ENCODE measurements around the gene DLGAP1. TPM values are rescaled to one million over a fixed set of nuclear protein-coding genes. Genes with fewer than 3 reads are reported as not detected.

The DLGAP1 gene
- total RNA-seq, 1 experiment from 2014 or later = 0.39 TPM

GRCh38 chr18:3760741-3761140, 694.4 kb downstream of the DLGAP1 start:
- H3K4me3 ChIP-seq (replicated peaks in 1 of 2; ENCODE audit: low read depth in 1 of 2, low read length in 2 of 2) = no peak overlapping the region
- ChIA-PET CTCF (no interaction called here), POLR2A (no interaction called here), RAD21 (ENCODE audit: low non-redundant PET in 1 of 2, low total read pairs in 2 of 2, uncharacterized antibody in 2 of 2, unreplicated experiment in 2 of 2) (no interaction called here)
- H4K20me1 ChIP-seq (ENCODE audit: insufficient read depth) = no peaks in the 10 kb centered on the region
- no peak overlapping the region for H3K27ac ChIP-seq (ENCODE audit: low read depth, low read length)
- H3K4me2 ChIP-seq (ENCODE audit: low read length) = no peak overlapping the region
- H3K9me2 ChIP-seq (ENCODE audit: insufficient read depth) = no peaks in the 10 kb centered on the region
- DNase-seq (ENCODE audit: low read depth, low spot score) (no peak), ATAC-seq (no peak)
- no peaks in the 10 kb centered on the region for H3K4me1 ChIP-seq (ENCODE audit: control insufficient read depth in 1 of 2, insufficient read depth in 2 of 2, low read length in 2 of 2)
- H3K9ac ChIP-seq (ENCODE audit: low read length) = no peak overlapping the region
- no peak overlapping the region for H2AFZ ChIP-seq (ENCODE audit: low read depth, low read length, poor library complexity, severe bottlenecking)
- no peaks in the 10 kb centered on the region for H3K36me3 ChIP-seq (ENCODE audit: control insufficient read depth in 1 of 2, insufficient read depth in 2 of 2, low read length in 2 of 2)
- peaks cover 0 to 4% of the 10 kb centered on the region in 2 experiments; a peak in 1 of 4 replicates for H3K9me3 ChIP-seq (ENCODE audit: control insufficient read depth in 1 of 2, insufficient read depth in 1 of 2, low read depth in 1 of 2, low read length in 2 of 2)
- intact Hi-C loops (cut with micrococcal nuclease) = no loop called here
- H3K79me2 ChIP-seq (ENCODE audit: insufficient read depth, low read length) = no peaks in the 10 kb centered on the region
- BruUV-seq (replicated peaks) = no TSS peak
- TF ChIP-seq YY1 (IDR thresholded peaks at IDR 0.05; ENCODE audit: extremely low read depth, insufficient replicate concordance, low read depth, low read length) (no peak), MAX (IDR thresholded peaks at IDR 0.05) (no peak), EGR1 (IDR thresholded peaks at IDR 0.05; ENCODE audit: low read depth) (no peak), SRF (IDR thresholded peaks at IDR 0.05; ENCODE audit: low read depth) (no peak), CEBPB (IDR thresholded peaks at IDR 0.05; ENCODE audit: low read depth) (no peak)
- H3K27me3 ChIP-seq (ENCODE audit: insufficient read depth, low read length) = no peaks in the 10 kb centered on the region

- H3K79me2 ChIP-seq (ENCODE audit: insufficient read depth, low read length) = no peaks in the 10 kb centered on the region
- DNase-seq (ENCODE audit: low read depth, low spot score) (no peak), ATAC-seq (no peak)
- H3K4me1 ChIP-seq (ENCODE audit: control insufficient read depth in 1 of 2, insufficient read depth in 2 of 2, low read length in 2 of 2) = no peaks in the 10 kb centered on the region
- RAD21 ChIA-PET (ENCODE audit: low non-redundant PET in 1 of 2, low total read pairs in 2 of 2, uncharacterized antibody in 2 of 2, unreplicated experiment in 2 of 2) = no interaction called here
- no peaks in the 10 kb centered on the region for H3K27me3 ChIP-seq (ENCODE audit: insufficient read depth, low read length)
- peaks cover 0 to 3% of the 10 kb centered on the region in 2 experiments; a peak in 1 of 4 replicates for H3K9me3 ChIP-seq (ENCODE audit: control insufficient read depth in 1 of 2, insufficient read depth in 1 of 2, low read depth in 1 of 2, low read length in 2 of 2)
- POLR2A ChIA-PET = no interaction called here
- H3K4me2 ChIP-seq (ENCODE audit: low read length) = no peak overlapping the region
- H4K20me1 ChIP-seq (ENCODE audit: insufficient read depth) = no peaks in the 10 kb centered on the region
- BruUV-seq (replicated peaks) = no TSS peak
- no peaks in the 10 kb centered on the region for H3K9me2 ChIP-seq (ENCODE audit: insufficient read depth)
- no peaks in the 10 kb centered on the region for H3K36me3 ChIP-seq (ENCODE audit: control insufficient read depth in 1 of 2, insufficient read depth in 2 of 2, low read length in 2 of 2)
- H3K27ac ChIP-seq (ENCODE audit: low read depth, low read length) = no peak overlapping the region
- CTCF ChIA-PET = interaction anchor here (3.0 kb wide), 1 partner anchor 12 kb away, joined by 10 read pairs; no protein-coding TSS in a partner anchor
- no peak overlapping the region for H3K4me3 ChIP-seq (replicated peaks in 1 of 2; ENCODE audit: low read depth in 1 of 2, low read length in 2 of 2)
- no peak overlapping the region for H3K9ac ChIP-seq (ENCODE audit: low read length)
- H2AFZ ChIP-seq (ENCODE audit: low read depth, low read length, poor library complexity, severe bottlenecking) = no peak overlapping the region
- intact Hi-C loops (cut with micrococcal nuclease) = no loop called here
- TF ChIP-seq CEBPB (IDR thresholded peaks at IDR 0.05; ENCODE audit: low read depth) (no peak), POLR2AphosphoS5 (IDR thresholded peaks at IDR 0.05; ENCODE audit: low read depth, low read length) (no peak), EGR1 (IDR thresholded peaks at IDR 0.05; ENCODE audit: low read depth) (no peak), REST (IDR thresholded peaks at IDR 0.05; ENCODE audit: low read depth) (no peak), ZNF274 (IDR thresholded peaks at IDR 0.05; ENCODE audit: low read depth, low read length) (no peak), FOSL1 (IDR thresholded peaks at IDR 0.05; ENCODE audit: low read depth) (no peak), SRF (IDR thresholded peaks at IDR 0.05; ENCODE audit: low read depth) (no peak), ZBTB33 (IDR thresholded peaks at IDR 0.05; ENCODE audit: extremely low read depth, insufficient replicate concordance, low read length) (no peak), EZH2phosphoT487 (IDR thresholded peaks at IDR 0.05; ENCODE audit: borderline replicate concordance) (no peak), ZFX (IDR thresholded peaks at IDR 0.05) (no peak), JUND (IDR thresholded peaks at IDR 0.05) (no peak), YY1 (IDR thresholded peaks at IDR 0.05; ENCODE audit: extremely low read depth, insufficient replicate concordance, low read depth, low read length) (no peak), TCF7L2 (IDR thresholded peaks at IDR 0.05; ENCODE audit: borderline replicate concordance, extremely low read depth, insufficient read depth, insufficient read length) (no peak)
These were observed 696.0 kb downstream of the DLGAP1 start for GRCh38 chr18:3759099-3759498.

All from HCT116 (cell line).